K562 (cell line): ENCODE data around the gene NT5DC2. TPM values are rescaled to one million over a fixed set of nuclear protein-coding genes. Genes with fewer than 3 reads are reported as not detected.

Experiments used
- ARID2 ChIP-seq: fragments of 450-650 bp; IDR thresholded peaks from 2 replicates; pipeline ENCODE4 v1.6.1; 2017; ENCODE audit warnings: antibody characterized with exemption, mild to moderate bottlenecking
- ATF1 ChIP-seq, 2 experiments: fragments of 450-650 bp in 1 of 2; IDR thresholded peaks; 2 replicates each; pipeline ENCODE4 v1.6.1; 2016; ENCODE audit warnings: missing compliant biosample characterization in 1 of 2, missing genetic modification characterization in 1 of 2
- CBFA2T3 ChIP-seq: fragments of 450-650 bp; IDR thresholded peaks from 2 replicates; pipeline ENCODE4 v1.6.1; 2017
- CSDE1 ChIP-seq, 2 experiments: fragments of 450-650 bp; IDR thresholded peaks; 2 replicates each; pipeline ENCODE4 v1.6.1; 2016; ENCODE audit warnings: mild to moderate bottlenecking in 1 of 2
- FOXM1 ChIP-seq, 2 experiments: fragments of 450-650 bp in 1 of 2; sonication (generic) in 1 of 2; formaldehyde crosslinking in 1 of 2; IDR thresholded peaks; 2 replicates each; pipeline versions ENCODE4 v1.6.1 to v1.9.0; 2017 to 2022; ENCODE audit warnings: low read depth in 2 of 2, mild to moderate bottlenecking in 2 of 2, missing genetic modification reagents in 1 of 2, moderate library complexity in 1 of 2
- FUS ChIP-seq: fragments of 200-400 bp; formaldehyde crosslinking; optimal IDR thresholded peaks from 2 replicates; pipeline ENCODE3; 2017; ENCODE audit warnings: low read depth, low read length
- ILK ChIP-seq: fragments of 450-650 bp; IDR thresholded peaks from 2 replicates; pipeline ENCODE4 v1.6.1; 2016; ENCODE audit warnings: missing genetic modification characterization, low read depth, mild to moderate bottlenecking, missing compliant biosample characterization, moderate library complexity, borderline replicate concordance
- KHSRP ChIP-seq: fragments of 450-650 bp; IDR thresholded peaks from 2 replicates; pipeline ENCODE4 v1.6.1; 2017
- NFYB ChIP-seq: IDR thresholded peaks from 2 replicates; pipeline ENCODE4 v1.6.1; 2011; ENCODE audit warnings: mild to moderate bottlenecking, moderate library complexity; ENCODE audit not compliant: insufficient read length; ENCODE audit errors: extremely low read depth
- RBFOX2 ChIP-seq: fragments of 200-400 bp; formaldehyde crosslinking; IDR thresholded peaks from 2 replicates; pipeline ENCODE4 v1.6.1; 2017; ENCODE audit warnings: low read depth, mild to moderate bottlenecking, low read length, moderate library complexity
- TAF7 ChIP-seq: fragments of 450-650 bp; IDR thresholded peaks from 2 replicates; pipeline ENCODE4 v1.6.1; 2016; ENCODE audit warnings: missing genetic modification characterization, missing compliant biosample characterization
- TCF3 ChIP-seq: sonication (generic); formaldehyde crosslinking; IDR thresholded peaks from 2 replicates; pipeline ENCODE4 v1.4.0; 2020; ENCODE audit warnings: mild to moderate bottlenecking, missing genetic modification reagents
- YY1 ChIP-seq, 3 experiments: IDR thresholded peaks; 2 replicates each; pipeline ENCODE4 v1.6.1; 2011; ENCODE audit warnings: low read length in 2 of 3, mild to moderate bottlenecking in 2 of 3, moderate library complexity in 2 of 3, borderline replicate concordance in 1 of 3, control low read depth in 1 of 3, low read depth in 1 of 3; ENCODE audit not compliant: insufficient read depth in 3 of 3, insufficient replicate concordance in 2 of 3, control insufficient read depth in 1 of 3, insufficient read length in 1 of 3; ENCODE audit errors: extremely low read depth in 1 of 3
- ZNF583 ChIP-seq: fragments of 250-450 bp; sonication (Bioruptor Pico); IDR thresholded peaks from 2 replicates; pipeline ENCODE4 v1.4.0; 2020
- ZNF644 ChIP-seq: fragments of 200-800 bp; sonication (Bioruptor generic); IDR thresholded peaks from 2 replicates; pipeline ENCODE4 v1.6.1; 2016; ENCODE audit warnings: low read depth, missing genetic modification characterization, missing compliant biosample characterization
- polyA plus RNA-seq, 8 experiments: library from polyadenylated mRNA; depleted of rRNA in 4 of 8; stranded (reverse) in 5 of 8; unstranded in 3 of 8; fragments of >200 nt; fragmentation: Nextera tagmentation in 2 of 8; fragmentation: Illumina TruSeq in 1 of 8; extraction: Ambion mirVana in 2 of 8; extraction: Trizol in 1 of 8; gene quantifications; 2 replicates each; pipeline versions ENCODE4 v1.2.1 to v1.2.3, GENCODE V29; 2011 to 2014; ENCODE audit warnings: inconsistent platforms in 1 of 8, missing spikeins in 1 of 8
- total RNA-seq, 7 experiments: library from RNA; depleted of rRNA in 6 of 7; stranded (reverse); fragments of >200 nt in 6 of 7; fragmentation: Illumina TruSeq in 2 of 7; extraction: Trizol in 2 of 7; gene quantifications; 2 replicates each; pipeline versions ENCODE4 v1.2.1 to v1.2.3, GENCODE V29; 2011 to 2021; ENCODE audit warnings: low replicate concordance in 1 of 7
- TF ChIP-seq, protein P1 (sequence below), 2 experiments: fragments of 250-450 bp in 1 of 2; fragments of 450-650 bp in 1 of 2; sonication (Bioruptor Pico) in 1 of 2; IDR thresholded peaks; 2 replicates each; pipeline versions ENCODE4 v1.6.1 to v1.8.0; 2016 to 2021; ENCODE audit warnings: mild to moderate bottlenecking in 2 of 2, moderate library complexity in 2 of 2, missing compliant biosample characterization in 1 of 2, missing genetic modification characterization in 1 of 2
- TF ChIP-seq, protein P2 (sequence below): fragments of 250-450 bp; sonication (Bioruptor Pico); IDR thresholded peaks from 2 replicates; pipeline ENCODE4 v1.4.0; 2020; ENCODE audit warnings: mild to moderate bottlenecking, moderate library complexity, borderline replicate concordance
- TF ChIP-seq, protein P3 (sequence below): fragments of 250-450 bp; sonication (Bioruptor Pico); IDR thresholded peaks from 2 replicates; pipeline ENCODE4 v1.8.0; 2021; ENCODE audit warnings: moderate library complexity, mild to moderate bottlenecking, inconsistent platforms
- TF ChIP-seq, protein P4 (sequence below): sonication (generic); formaldehyde crosslinking; IDR thresholded peaks from 2 replicates; pipeline ENCODE4 v1.5.0; 2020; ENCODE audit warnings: missing genetic modification reagents
- TF ChIP-seq, protein P5 (sequence below): fragments of 450-650 bp; IDR thresholded peaks from 2 replicates; pipeline ENCODE4 v1.6.1; 2016; ENCODE audit warnings: borderline replicate concordance

Gene NT5DC2
- total and polyA plus RNA-seq, 9 of the 15 experiments (the other 6 are each of a cell fraction or from before 2014, with no cell fraction given): 25.6 to 168 (median 122) TPM

DNA sequence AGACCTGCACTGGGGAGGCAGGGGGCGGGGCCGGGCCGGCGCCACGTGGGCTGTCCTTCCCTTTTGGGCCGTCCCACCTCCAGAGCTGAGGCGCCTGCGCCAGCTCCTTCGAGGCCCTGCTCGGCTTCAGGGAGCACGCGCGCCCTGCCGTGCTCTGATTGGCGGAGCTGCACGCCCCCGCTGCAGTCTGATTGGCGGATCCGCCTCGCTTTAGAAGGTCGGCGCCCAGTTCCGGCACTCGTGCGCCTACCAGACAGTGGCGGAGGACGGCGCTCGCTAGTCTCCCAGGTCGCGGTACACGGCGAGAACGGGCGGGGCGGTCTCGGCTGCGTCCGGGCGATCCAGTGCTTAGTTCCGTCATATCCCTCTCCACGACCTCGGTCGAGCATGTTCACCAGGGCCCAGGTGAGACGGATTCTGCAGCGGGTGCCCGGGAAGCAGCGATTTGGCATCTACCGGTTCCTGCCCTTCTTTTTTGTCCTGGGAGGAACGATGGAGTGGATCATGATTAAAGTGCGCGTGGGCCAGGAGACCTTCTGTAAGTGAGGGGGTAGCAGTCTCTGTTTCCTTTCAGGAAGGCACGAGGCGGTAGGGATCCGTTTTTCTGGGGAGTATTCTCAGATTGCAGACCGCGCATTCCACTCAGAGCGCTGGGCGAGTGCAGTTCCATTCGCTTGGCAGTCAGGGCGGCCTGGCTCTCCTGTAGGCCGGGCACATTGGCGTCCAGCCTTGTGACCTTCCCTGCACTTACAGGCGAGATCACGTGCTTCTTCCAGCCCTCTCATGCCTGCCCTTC lies 2.9 kb upstream of the NT5DC2 start, which contains the start of gene UQCC5 (continued):
- TF ChIP-seq ZNF583 (no peak), TAF7 (tag) (no peak; the same call in 1 of the 2 replicates), ZNF644 (tag) (no peak), FOXM1 (IDR thresholded peaks at IDR 0.05; ENCODE audit: low read depth) (no peak), FOXM1 (CRISPR knock-in tag; IDR thresholded peaks at IDR 0.05; ENCODE audit: low read depth) (no peak), TCF3 (no peak), FUS (no peak), YY1 (IDR thresholded peaks at IDR 0.05; ENCODE audit: borderline replicate concordance in 1 of 3, control insufficient read depth in 1 of 3, extremely low read depth in 1 of 3, insufficient read depth in 3 of 3, insufficient read length in 1 of 3, insufficient replicate concordance in 2 of 3, low read depth in 1 of 3, low read length in 2 of 3) (peak in 1 of 3 experiments; percentile 45), ARID2 (no peak), ATF1 (CRISPR knock-in tag; IDR thresholded peaks at IDR 0.05) (no peak), ATF1 (tag; IDR thresholded peaks at IDR 0.05) (peak; percentile 43; the same call in 1 of the 2 replicates), CBFA2T3 (no peak), RBFOX2 (peak; percentile 99), ILK (no peak), KHSRP (no peak), CSDE1 (IDR thresholded peaks at IDR 0.05) (no peak), NFYB (peak; percentile 94)
- TF ChIP-seq, protein P1, sequence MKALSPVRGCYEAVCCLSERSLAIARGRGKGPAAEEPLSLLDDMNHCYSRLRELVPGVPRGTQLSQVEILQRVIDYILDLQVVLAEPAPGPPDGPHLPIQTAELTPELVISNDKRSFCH (CRISPR knock-in tag; IDR thresholded peaks at IDR 0.05): no peak
- TF ChIP-seq, protein P1 (tag; IDR thresholded peaks at IDR 0.05): no peak
- TF ChIP-seq, protein P2, sequence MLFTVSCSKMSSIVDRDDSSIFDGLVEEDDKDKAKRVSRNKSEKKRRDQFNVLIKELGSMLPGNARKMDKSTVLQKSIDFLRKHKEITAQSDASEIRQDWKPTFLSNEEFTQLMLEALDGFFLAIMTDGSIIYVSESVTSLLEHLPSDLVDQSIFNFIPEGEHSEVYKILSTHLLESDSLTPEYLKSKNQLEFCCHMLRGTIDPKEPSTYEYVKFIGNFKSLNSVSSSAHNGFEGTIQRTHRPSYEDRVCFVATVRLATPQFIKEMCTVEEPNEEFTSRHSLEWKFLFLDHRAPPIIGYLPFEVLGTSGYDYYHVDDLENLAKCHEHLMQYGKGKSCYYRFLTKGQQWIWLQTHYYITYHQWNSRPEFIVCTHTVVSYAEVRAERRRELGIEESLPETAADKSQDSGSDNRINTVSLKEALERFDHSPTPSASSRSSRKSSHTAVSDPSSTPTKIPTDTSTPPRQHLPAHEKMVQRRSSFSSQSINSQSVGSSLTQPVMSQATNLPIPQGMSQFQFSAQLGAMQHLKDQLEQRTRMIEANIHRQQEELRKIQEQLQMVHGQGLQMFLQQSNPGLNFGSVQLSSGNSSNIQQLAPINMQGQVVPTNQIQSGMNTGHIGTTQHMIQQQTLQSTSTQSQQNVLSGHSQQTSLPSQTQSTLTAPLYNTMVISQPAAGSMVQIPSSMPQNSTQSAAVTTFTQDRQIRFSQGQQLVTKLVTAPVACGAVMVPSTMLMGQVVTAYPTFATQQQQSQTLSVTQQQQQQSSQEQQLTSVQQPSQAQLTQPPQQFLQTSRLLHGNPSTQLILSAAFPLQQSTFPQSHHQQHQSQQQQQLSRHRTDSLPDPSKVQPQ (CRISPR knock-in tag): no peak
- TF ChIP-seq, protein P3, sequence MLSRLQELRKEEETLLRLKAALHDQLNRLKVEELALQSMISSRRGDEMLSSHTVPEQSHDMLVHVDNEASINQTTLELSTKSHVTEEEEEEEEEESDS (CRISPR knock-in tag): no peak
- TF ChIP-seq, protein P4, sequence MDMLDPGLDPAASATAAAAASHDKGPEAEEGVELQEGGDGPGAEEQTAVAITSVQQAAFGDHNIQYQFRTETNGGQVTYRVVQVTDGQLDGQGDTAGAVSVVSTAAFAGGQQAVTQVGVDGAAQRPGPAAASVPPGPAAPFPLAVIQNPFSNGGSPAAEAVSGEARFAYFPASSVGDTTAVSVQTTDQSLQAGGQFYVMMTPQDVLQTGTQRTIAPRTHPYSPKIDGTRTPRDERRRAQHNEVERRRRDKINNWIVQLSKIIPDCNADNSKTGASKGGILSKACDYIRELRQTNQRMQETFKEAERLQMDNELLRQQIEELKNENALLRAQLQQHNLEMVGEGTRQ (CRISPR knock-in tag): peak; percentile 91
- TF ChIP-seq, protein P5, sequence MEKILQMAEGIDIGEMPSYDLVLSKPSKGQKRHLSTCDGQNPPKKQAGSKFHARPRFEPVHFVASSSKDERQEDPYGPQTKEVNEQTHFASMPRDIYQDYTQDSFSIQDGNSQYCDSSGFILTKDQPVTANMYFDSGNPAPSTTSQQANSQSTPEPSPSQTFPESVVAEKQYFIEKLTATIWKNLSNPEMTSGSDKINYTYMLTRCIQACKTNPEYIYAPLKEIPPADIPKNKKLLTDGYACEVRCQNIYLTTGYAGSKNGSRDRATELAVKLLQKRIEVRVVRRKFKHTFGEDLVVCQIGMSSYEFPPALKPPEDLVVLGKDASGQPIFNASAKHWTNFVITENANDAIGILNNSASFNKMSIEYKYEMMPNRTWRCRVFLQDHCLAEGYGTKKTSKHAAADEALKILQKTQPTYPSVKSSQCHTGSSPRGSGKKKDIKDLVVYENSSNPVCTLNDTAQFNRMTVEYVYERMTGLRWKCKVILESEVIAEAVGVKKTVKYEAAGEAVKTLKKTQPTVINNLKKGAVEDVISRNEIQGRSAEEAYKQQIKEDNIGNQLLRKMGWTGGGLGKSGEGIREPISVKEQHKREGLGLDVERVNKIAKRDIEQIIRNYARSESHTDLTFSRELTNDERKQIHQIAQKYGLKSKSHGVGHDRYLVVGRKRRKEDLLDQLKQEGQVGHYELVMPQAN: 0 out of 2 replicates have a peak, but pooled peaks have one; percentile 56
